Measurements from ENCODE around the gene COPG1. TPM values are rescaled to one million over a fixed set of nuclear protein-coding genes. Genes with fewer than 3 reads are reported as not detected.

The COPG1 gene
- total and polyA plus RNA-seq, 2 of the 13 experiments (the other 11 are each of a cell fraction or from before 2014, with no cell fraction given) = 98.6 to 166 TPM

DNA sequence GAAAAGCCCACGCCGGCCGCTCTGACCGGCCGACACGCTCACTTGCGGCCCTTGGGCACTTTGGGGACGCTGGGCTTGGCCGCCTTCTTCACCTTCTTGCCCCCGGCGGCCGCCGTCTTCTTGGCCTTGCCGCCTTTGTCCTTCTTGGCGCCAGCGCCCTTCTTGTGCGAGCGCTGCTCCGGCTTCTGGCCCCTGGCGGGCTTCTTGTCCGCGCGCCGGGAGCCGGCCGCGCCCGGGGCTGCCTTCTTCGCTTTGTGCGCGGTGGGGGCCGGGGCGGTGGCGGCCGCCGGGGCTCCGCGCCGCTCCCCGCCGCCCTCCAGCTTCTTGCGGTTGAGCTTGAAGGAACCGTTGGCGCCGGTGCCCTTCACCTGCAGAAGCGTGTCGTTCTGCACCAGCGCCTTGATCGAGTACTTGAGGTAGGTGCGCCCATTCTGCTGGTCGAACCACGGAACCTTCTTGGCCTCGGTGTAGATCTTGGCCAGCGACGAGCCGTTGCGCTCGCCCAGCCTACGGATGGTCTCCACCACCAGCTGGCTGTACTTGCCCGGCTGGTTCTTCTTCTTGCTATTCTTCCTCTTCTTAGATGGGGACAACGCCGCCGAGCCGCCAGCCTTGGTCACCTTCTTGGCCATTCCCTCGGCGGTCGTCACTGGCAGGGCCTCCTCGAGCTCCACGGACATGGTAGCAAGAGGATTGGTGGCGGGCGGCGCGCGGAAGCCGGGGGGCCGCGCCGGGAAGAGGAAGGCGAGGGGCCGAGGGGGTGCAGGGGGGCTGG, 66.0 kb downstream of the COPG1 start:
- H3K9me3 ChIP-seq (ENCODE audit: low read length) = no peaks in the 10 kb centered on the region
- intact Hi-C loops (cut with micrococcal nuclease; ENCODE audit: unreplicated experiment) (no loop called here), in situ Hi-C loops (cut with HindIII; ENCODE audit: extremely low pct_ligation_motif_present, low pct_unique_long_range_greater_than_20kb) (no loop called here)
- POLR2A ChIA-PET = interaction anchor here (0.7 to 3.5 kb wide), 21 partner anchors 12 to 316 kb away, joined by 3 to 33 read pairs (median 4); partner anchors contain the start of genes CNBP, COPG1, HMCES and IFT122
- peak overlapping the region; percentile 75 for H3K27ac ChIP-seq (ENCODE audit: extremely low read length, insufficient read depth, low read length)
- H3K4me2 ChIP-seq (ENCODE audit: low read depth, low read length) = peak overlapping the region; percentile 93
- no peak overlapping the region for H2AFZ ChIP-seq (ENCODE audit: low read length)
- BruUV-seq (replicated peaks) = TSS peak; percentile 85
- peaks cover 5% of the 10 kb centered on the region for H3K79me2 ChIP-seq (ENCODE audit: insufficient read depth, low read length)
- DNase-seq (ENCODE audit: low spot score) (no peak), ATAC-seq (no peak), FAIRE-seq (no peak)
- H3K27me3 ChIP-seq (ENCODE audit: control insufficient read depth in 1 of 2, insufficient read depth in 2 of 2, low read length in 2 of 2) = no peaks in the 10 kb centered on the region; a peak in 1 of 5 replicates
- peak overlapping the region; percentile 92 to 98 (median 95) for H3K4me3 ChIP-seq (replicated peaks in 1 of 3; ENCODE audit: insufficient read depth in 1 of 3, low read depth in 2 of 3, low read length in 3 of 3)
- WGBS (ENCODE audit: low lambda C conversion rate) = under 1% methylated on average over 18 of the region's 80 CpGs
- no peaks in the 10 kb centered on the region for H3K36me3 ChIP-seq (replicated peaks in 1 of 2; ENCODE audit: control insufficient read depth in 1 of 2, insufficient read depth in 2 of 2, low read length in 2 of 2)
- peaks cover 30% of the 10 kb centered on the region for H3K4me1 ChIP-seq (ENCODE audit: insufficient read depth, low read length)
- CTCF ChIA-PET (ENCODE audit: low intra/inter-chr PET ratio, low total read pairs) = no interaction called here
- peak overlapping the region; percentile 88 for H3K9ac ChIP-seq (ENCODE audit: insufficient read depth, low read depth, low read length)
- H4K20me1 ChIP-seq (ENCODE audit: insufficient read depth, low read length) = peaks cover 8% of the 10 kb centered on the region; the same call in 1 of the 2 replicates
- TF ChIP-seq RBAK (CRISPR knock-in tag; IDR thresholded peaks at IDR 0.05) = no peak
- no peak for TF ChIP-seq SOX6 (IDR thresholded peaks at IDR 0.05)
- TF ChIP-seq SOX6 (CRISPR knock-in tag; IDR thresholded peaks at IDR 0.05) = no peak
- no peak for TF ChIP-seq THAP9 (CRISPR knock-in tag; IDR thresholded peaks at IDR 0.05; ENCODE audit: borderline replicate concordance)
- no peak for TF ChIP-seq TBX2 (CRISPR knock-in tag; IDR thresholded peaks at IDR 0.05; ENCODE audit: borderline replicate concordance)
- TF ChIP-seq, protein P1, sequence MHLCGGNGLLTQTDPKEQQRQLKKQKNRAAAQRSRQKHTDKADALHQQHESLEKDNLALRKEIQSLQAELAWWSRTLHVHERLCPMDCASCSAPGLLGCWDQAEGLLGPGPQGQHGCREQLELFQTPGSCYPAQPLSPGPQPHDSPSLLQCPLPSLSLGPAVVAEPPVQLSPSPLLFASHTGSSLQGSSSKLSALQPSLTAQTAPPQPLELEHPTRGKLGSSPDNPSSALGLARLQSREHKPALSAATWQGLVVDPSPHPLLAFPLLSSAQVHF (CRISPR knock-in tag; IDR thresholded peaks at IDR 0.05) = no peak
- peak in 1 of 2 experiments; percentile 16; a peak in 1 of 4 replicates for TF ChIP-seq POLR2A (IDR thresholded peaks at IDR 0.05; ENCODE audit: insufficient read depth in 1 of 2, low read depth in 2 of 2, low read length in 2 of 2)
- TF ChIP-seq, protein P2, sequence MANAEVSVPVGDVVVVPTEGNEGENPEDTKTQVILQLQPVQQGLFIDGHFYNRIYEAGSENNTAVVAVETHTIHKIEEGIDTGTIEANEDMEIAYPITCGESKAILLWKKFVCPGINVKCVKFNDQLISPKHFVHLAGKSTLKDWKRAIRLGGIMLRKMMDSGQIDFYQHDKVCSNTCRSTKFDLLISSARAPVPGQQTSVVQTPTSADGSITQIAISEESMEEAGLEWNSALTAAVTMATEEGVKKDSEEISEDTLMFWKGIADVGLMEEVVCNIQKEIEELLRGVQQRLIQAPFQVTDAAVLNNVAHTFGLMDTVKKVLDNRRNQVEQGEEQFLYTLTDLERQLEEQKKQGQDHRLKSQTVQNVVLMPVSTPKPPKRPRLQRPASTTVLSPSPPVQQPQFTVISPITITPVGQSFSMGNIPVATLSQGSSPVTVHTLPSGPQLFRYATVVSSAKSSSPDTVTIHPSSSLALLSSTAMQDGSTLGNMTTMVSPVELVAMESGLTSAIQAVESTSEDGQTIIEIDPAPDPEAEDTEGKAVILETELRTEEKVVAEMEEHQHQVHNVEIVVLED (CRISPR knock-in tag; IDR thresholded peaks at IDR 0.05; ENCODE audit: borderline replicate concordance) = no peak
- TF ChIP-seq FOSL1 (CRISPR knock-in tag; IDR thresholded peaks at IDR 0.05; ENCODE audit: borderline replicate concordance) = no peak
- peak; percentile 38; the same call in 1 of the 2 replicates for TF ChIP-seq ZFY (CRISPR knock-in tag; IDR thresholded peaks at IDR 0.05)
- 0 out of 2 replicates have a peak, but pooled peaks have one; percentile 2 for TF ChIP-seq ZNF430 (CRISPR knock-in tag; IDR thresholded peaks at IDR 0.05)
- TF ChIP-seq, protein P3, sequence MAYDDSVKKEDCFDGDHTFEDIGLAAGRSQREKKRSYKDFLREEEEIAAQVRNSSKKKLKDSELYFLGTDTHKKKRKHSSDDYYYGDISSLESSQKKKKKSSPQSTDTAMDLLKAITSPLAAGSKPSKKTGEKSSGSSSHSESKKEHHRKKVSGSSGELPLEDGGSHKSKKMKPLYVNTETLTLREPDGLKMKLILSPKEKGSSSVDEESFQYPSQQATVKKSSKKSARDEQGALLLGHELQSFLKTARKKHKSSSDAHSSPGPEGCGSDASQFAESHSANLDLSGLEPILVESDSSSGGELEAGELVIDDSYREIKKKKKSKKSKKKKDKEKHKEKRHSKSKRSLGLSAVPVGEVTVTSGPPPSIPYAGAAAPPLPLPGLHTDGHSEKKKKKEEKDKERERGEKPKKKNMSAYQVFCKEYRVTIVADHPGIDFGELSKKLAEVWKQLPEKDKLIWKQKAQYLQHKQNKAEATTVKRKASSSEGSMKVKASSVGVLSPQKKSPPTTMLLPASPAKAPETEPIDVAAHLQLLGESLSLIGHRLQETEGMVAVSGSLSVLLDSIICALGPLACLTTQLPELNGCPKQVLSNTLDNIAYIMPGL (CRISPR knock-in tag; IDR thresholded peaks at IDR 0.05; ENCODE audit: borderline replicate concordance in 1 of 2, low read depth in 1 of 2) = 0 out of 4 replicates have a peak, but pooled peaks of 1 of the 2 experiments have one; percentile 1
- TF ChIP-seq ZNF564 (CRISPR knock-in tag; IDR thresholded peaks at IDR 0.05) = peak; percentile 22
- TF ChIP-seq, protein P4, sequence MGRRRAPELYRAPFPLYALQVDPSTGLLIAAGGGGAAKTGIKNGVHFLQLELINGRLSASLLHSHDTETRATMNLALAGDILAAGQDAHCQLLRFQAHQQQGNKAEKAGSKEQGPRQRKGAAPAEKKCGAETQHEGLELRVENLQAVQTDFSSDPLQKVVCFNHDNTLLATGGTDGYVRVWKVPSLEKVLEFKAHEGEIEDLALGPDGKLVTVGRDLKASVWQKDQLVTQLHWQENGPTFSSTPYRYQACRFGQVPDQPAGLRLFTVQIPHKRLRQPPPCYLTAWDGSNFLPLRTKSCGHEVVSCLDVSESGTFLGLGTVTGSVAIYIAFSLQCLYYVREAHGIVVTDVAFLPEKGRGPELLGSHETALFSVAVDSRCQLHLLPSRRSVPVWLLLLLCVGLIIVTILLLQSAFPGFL (CRISPR knock-in tag; IDR thresholded peaks at IDR 0.05) = no peak
